Choroid plexus epithelial cell (primary cell): ENCODE data around the gene TMEM151B.
A peak's percentile ranks its signal among the peaks of the same experiment; 100 is the strongest.
"Not testable (repeated sequence)": the region's sequence is repeated elsewhere in the genome, so short reads cannot be mapped to it uniquely, and the experiment has no call there.

Experiments
- DNase-seq: peaks from one replicate; pipeline ENCODE4 v3.0.0-alpha.2; 2010; ENCODE audit warnings: low read depth
- H3K4me3 ChIP-seq: 2 replicates; pipeline ENCODE4 v1.5.1; 2011; ENCODE audit warnings: low read depth, mild to moderate bottlenecking, control low read depth, low read length, moderate library complexity
- CTCF ChIP-seq: conservative IDR thresholded peaks from 2 replicates; pipeline ENCODE4 v1.5.1; 2011; ENCODE audit warnings: low read depth, mild to moderate bottlenecking, control low read depth, inconsistent platforms, low read length, moderate library complexity

TMEM151B gene

GRCh38 chr6:44339763-44340625, 69.7 kb downstream of the TMEM151B start:
- H3K4me3 ChIP-seq = no peak overlapping the region
- peak; percentile 69 for DNase-seq
- no peak for TF ChIP-seq CTCF

GRCh38 chr6:44341095-44341890, 71.0 kb downstream of the TMEM151B start:
- no peak for TF ChIP-seq CTCF
- H3K4me3 ChIP-seq = no peak overlapping the region
- no peak for DNase-seq

GRCh38 chr6:44342052-44342451, 71.8 kb downstream of the TMEM151B start:
- H3K4me3 ChIP-seq = no peak overlapping the region
- TF ChIP-seq CTCF = no peak
- no peak for DNase-seq

GRCh38 chr6:44342489-44342888, 72.2 kb downstream of the TMEM151B start, which contains the start of gene SPATS1:
Gene SPATS1 (plus strand): TSS chr6:44342650. CDS start chr6:44343096, 446 bp downstream.
- peak; percentile 2 for DNase-seq
- H3K4me3 ChIP-seq = no peak within 1 kb of the TSS
- TF ChIP-seq CTCF = no peak

- DNase-seq, H3K4me3 ChIP-seq: not testable (repeated sequence)
These were observed 76.6 kb downstream of the TMEM151B start for GRCh38 chr6:44346818-44347217.

GRCh38 chr6:44349904-44350649, 79.8 kb downstream of the TMEM151B start:
- no peak for DNase-seq

GRCh38 chr6:44350650-44350994, 80.4 kb downstream of the TMEM151B start:
- not testable (repeated sequence) for H3K4me3 ChIP-seq, DNase-seq

More at GRCh38 chr6:44349904-44350649, 79.8 kb downstream of the TMEM151B start:
- no peak for TF ChIP-seq CTCF
- no peak overlapping the region for H3K4me3 ChIP-seq
